ENCODE measurements around the gene SLC25A21.
"Not testable (repeated sequence)": the region's sequence is repeated elsewhere in the genome, so short reads cannot be mapped to it uniquely, and the experiment has no call there.

The SLC25A21 gene

GRCh38 chr14:36986407-36986806 lies 186.0 kb downstream of the SLC25A21 start:
- DNase-seq (ENCODE audit: low read depth, low spot score), result no peak

- no peak for DNase-seq (ENCODE audit: low read depth, low spot score)
These were observed 190.4 kb downstream of the SLC25A21 start for GRCh38 chr14:36981832-36982529.

GRCh38 chr14:36980413-36980812 lies 192.0 kb downstream of the SLC25A21 start:
- not testable (repeated sequence) for DNase-seq (ENCODE audit: low read depth, low spot score)

GRCh38 chr14:36979863-36980262 lies 192.5 kb downstream of the SLC25A21 start:
- no peak for DNase-seq (ENCODE audit: low read depth, low spot score)

GRCh38 chr14:36976571-36977023 lies 195.8 kb downstream of the SLC25A21 start:
- DNase-seq (ENCODE audit: low read depth, low spot score), result no peak

GRCh38 chr14:36975834-36976233 lies 196.6 kb downstream of the SLC25A21 start:
- DNase-seq (ENCODE audit: low read depth, low spot score), result no peak

GRCh38 chr14:36974985-36975384 lies 197.4 kb downstream of the SLC25A21 start:
- DNase-seq (ENCODE audit: low read depth, low spot score), result no peak

GRCh38 chr14:36973806-36974442 lies 198.5 kb downstream of the SLC25A21 start:
- DNase-seq (ENCODE audit: low read depth, low spot score), result no peak

- no peak for DNase-seq (ENCODE audit: low read depth, low spot score)
These were observed 201.0 kb downstream of the SLC25A21 start for GRCh38 chr14:36971263-36971855.

- no peak for DNase-seq (ENCODE audit: low read depth, low spot score)
These were observed 204.4 kb downstream of the SLC25A21 start for GRCh38 chr14:36967892-36968555.

- no peak for DNase-seq (ENCODE audit: low read depth, low spot score)
These were observed 216.4 kb downstream of the SLC25A21 start for GRCh38 chr14:36955967-36956366.

- no peak for DNase-seq (ENCODE audit: low read depth, low spot score)
These were observed 217.0 kb downstream of the SLC25A21 start for GRCh38 chr14:36955376-36955775.

- DNase-seq (ENCODE audit: low read depth, low spot score), result no peak
These were observed 219.7 kb downstream of the SLC25A21 start for GRCh38 chr14:36952689-36953088.

GRCh38 chr14:36951380-36951911 lies 221.0 kb downstream of the SLC25A21 start:
- no peak for DNase-seq (ENCODE audit: low read depth, low spot score)

GRCh38 chr14:36950812-36951211 lies 221.6 kb downstream of the SLC25A21 start:
- DNase-seq (ENCODE audit: low read depth, low spot score), result no peak

GRCh38 chr14:36949371-36949770 lies 223.0 kb downstream of the SLC25A21 start:
- DNase-seq (ENCODE audit: low read depth, low spot score), result no peak

- DNase-seq (ENCODE audit: low read depth, low spot score), result no peak
These were observed 224.1 kb downstream of the SLC25A21 start for GRCh38 chr14:36948157-36948859.

- DNase-seq (ENCODE audit: low read depth, low spot score), result no peak
These were observed 225.0 kb downstream of the SLC25A21 start for GRCh38 chr14:36947362-36947761.

- no peak for DNase-seq (ENCODE audit: low read depth, low spot score)
These were observed 225.5 kb downstream of the SLC25A21 start for GRCh38 chr14:36946872-36947271.

GRCh38 chr14:36944307-36945010 lies 227.9 kb downstream of the SLC25A21 start:
- no peak for DNase-seq (ENCODE audit: low read depth, low spot score)
